GM12891 (cell line): ENCODE measurements around the gene ELMO1.

Experiments
- PAX5 ChIP-seq: IDR thresholded peaks from 2 replicates; pipeline ENCODE4 v1.6.1; 2011; ENCODE audit warnings: low read length, moderate library complexity, mild to moderate bottlenecking; ENCODE audit not compliant: insufficient read depth, severe bottlenecking
- POLR2A ChIP-seq: IDR thresholded peaks from 2 replicates; pipeline ENCODE4 v1.6.1; 2011; ENCODE audit warnings: low read depth, low read length, control low read depth
- POLR2AphosphoS5 ChIP-seq: IDR thresholded peaks from 2 replicates; pipeline ENCODE4 v1.6.1; 2011; ENCODE audit warnings: low read depth, low read length, control low read depth
- POU2F2 ChIP-seq: IDR thresholded peaks from 2 replicates; pipeline ENCODE4 v1.6.1; 2011; ENCODE audit warnings: low read depth, mild to moderate bottlenecking, control low read depth, low read length, moderate library complexity
- SPI1 ChIP-seq: IDR thresholded peaks from 2 replicates; pipeline ENCODE4 v1.6.1; 2011; ENCODE audit warnings: low read depth, low read length, control low read depth
- TAF1 ChIP-seq: IDR thresholded peaks from 2 replicates; pipeline ENCODE4 v1.6.1; 2011; ENCODE audit warnings: low read depth, low read length, control low read depth

DNA sequence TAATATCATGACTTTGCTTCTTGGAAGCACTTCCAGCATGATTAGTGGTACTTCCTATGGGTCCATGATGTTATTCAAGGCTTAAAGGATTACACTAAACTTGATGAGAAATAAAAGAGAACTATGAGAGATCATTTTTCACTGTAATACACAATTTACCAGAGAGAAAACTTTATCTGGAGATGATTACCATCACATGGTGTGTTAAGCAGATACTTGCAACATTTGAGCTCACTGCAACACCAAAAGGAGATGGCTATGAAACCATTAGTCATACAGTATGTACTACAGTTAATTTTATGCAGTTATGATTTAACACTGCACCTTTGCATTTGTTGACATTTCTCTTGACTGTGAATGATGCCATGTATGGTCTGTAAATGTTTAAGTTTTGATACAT, 413.0 kb downstream of the ELMO1 start:
- TF ChIP-seq POLR2A (no peak), POLR2AphosphoS5 (no peak), POU2F2 (no peak), SPI1 (no peak), TAF1 (no peak), PAX5 (no peak)
